Endothelial cell of umbilical vein (primary cell): ENCODE measurements around the gene HES7.

ENCODE experiments used
- FOS ChIP-seq: IDR thresholded peaks from 2 replicates; pipeline ENCODE4 v1.6.1; 2011; ENCODE audit warnings: mild to moderate bottlenecking, low read length, moderate library complexity, borderline replicate concordance; ENCODE audit not compliant: insufficient read depth
- POLR2A ChIP-seq: IDR thresholded peaks from 2 replicates; pipeline ENCODE4 v1.6.1; 2012; ENCODE audit warnings: low read depth, mild to moderate bottlenecking, control low read depth, low read length
- POLR2AphosphoS5 ChIP-seq: IDR thresholded peaks from 2 replicates; pipeline ENCODE4 v1.6.1; 2012; ENCODE audit warnings: low read depth, mild to moderate bottlenecking, control low read depth, low read length, moderate library complexity; ENCODE audit not compliant: insufficient read depth
- TF ChIP-seq, protein P1 (sequence below), 2 donors: IDR thresholded peaks; 1 replicate in 1 of 2; 2 replicates in 1 of 2; pipeline ENCODE4 v1.5.1; 2011; ENCODE audit warnings: low read length in 2 of 2, mild to moderate bottlenecking in 2 of 2, moderate library complexity in 2 of 2, control low read depth in 1 of 2, inconsistent platforms in 1 of 2, low read depth in 1 of 2; ENCODE audit not compliant: insufficient read depth in 1 of 2; ENCODE audit errors: extremely low read depth in 1 of 2
- TF ChIP-seq, protein P2 (sequence below): IDR thresholded peaks from 2 replicates; pipeline ENCODE4 v1.6.1; 2011; ENCODE audit not compliant: insufficient read depth, insufficient read length

DNA sequence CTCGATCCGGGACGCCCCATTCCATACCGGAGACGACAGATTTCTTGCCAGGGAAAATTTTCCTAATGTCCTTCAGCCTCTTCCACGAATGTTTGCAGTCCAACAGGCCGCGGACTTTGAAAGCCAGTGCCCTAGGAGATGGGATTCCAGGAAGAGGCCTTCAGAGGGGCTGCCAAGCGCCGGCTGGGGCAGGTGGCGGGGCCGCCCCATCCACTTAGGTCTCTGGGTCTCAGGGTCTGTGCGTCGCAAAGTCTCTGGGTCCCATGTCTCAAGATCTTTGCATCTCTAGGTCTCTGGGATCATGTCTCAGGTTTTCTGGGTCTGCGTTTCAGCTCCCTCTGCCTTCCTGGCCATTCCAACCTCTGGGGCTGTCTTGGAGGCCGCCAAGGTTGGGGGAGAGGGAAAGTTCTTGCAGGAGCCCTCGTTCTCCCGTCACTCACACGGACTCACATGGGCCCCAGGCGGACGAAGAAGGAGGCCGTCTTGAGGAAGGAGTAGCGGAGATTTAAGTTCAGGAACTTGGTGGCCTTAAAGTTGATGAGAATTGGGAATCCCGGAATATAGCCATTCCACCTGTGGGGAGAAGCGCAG, 43.6 kb downstream of the HES7 start:
- TF ChIP-seq, protein P1, sequence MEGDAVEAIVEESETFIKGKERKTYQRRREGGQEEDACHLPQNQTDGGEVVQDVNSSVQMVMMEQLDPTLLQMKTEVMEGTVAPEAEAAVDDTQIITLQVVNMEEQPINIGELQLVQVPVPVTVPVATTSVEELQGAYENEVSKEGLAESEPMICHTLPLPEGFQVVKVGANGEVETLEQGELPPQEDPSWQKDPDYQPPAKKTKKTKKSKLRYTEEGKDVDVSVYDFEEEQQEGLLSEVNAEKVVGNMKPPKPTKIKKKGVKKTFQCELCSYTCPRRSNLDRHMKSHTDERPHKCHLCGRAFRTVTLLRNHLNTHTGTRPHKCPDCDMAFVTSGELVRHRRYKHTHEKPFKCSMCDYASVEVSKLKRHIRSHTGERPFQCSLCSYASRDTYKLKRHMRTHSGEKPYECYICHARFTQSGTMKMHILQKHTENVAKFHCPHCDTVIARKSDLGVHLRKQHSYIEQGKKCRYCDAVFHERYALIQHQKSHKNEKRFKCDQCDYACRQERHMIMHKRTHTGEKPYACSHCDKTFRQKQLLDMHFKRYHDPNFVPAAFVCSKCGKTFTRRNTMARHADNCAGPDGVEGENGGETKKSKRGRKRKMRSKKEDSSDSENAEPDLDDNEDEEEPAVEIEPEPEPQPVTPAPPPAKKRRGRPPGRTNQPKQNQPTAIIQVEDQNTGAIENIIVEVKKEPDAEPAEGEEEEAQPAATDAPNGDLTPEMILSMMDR (IDR thresholded peaks at IDR 0.05; ENCODE audit: extremely low read depth in 1 of 2, insufficient read depth in 1 of 2, low read depth in 1 of 2, low read length in 2 of 2) = no peak
- TF ChIP-seq FOS (no peak), POLR2A (no peak), POLR2AphosphoS5 (no peak)
- TF ChIP-seq, protein P2, sequence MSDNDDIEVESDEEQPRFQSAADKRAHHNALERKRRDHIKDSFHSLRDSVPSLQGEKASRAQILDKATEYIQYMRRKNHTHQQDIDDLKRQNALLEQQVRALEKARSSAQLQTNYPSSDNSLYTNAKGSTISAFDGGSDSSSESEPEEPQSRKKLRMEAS = no peak
